ENCODE measurements around the gene SAMD4B.

The SAMD4B gene

GRCh38 chr19:39381910-39382611 lies 39.8 kb downstream of the SAMD4B start:
- no peak for DNase-seq
- in situ Hi-C loops (cut with HindIII; ENCODE audit: low pct_ligation_motif_present, low pct_unique_long_range_greater_than_20kb, low sequenced_read_pairs) = no loop called here

- in situ Hi-C loops (cut with HindIII; ENCODE audit: low pct_ligation_motif_present, low pct_unique_long_range_greater_than_20kb, low sequenced_read_pairs) = no loop called here
- no peak for DNase-seq
These were observed 41.0 kb downstream of the SAMD4B start for GRCh38 chr19:39382991-39383828.

- DNase-seq = no peak
- in situ Hi-C loops (cut with HindIII; ENCODE audit: low pct_ligation_motif_present, low pct_unique_long_range_greater_than_20kb, low sequenced_read_pairs) = no loop called here
These were observed 42.8 kb downstream of the SAMD4B start for GRCh38 chr19:39384839-39385568.

- in situ Hi-C loops (cut with HindIII; ENCODE audit: low pct_ligation_motif_present, low pct_unique_long_range_greater_than_20kb, low sequenced_read_pairs) = no loop called here
- DNase-seq = no peak
These were observed 43.6 kb downstream of the SAMD4B start for GRCh38 chr19:39385629-39386411.

GRCh38 chr19:39386557-39386956 lies 44.3 kb downstream of the SAMD4B start:
- DNase-seq = no peak

GRCh38 chr19:39388657-39389056 lies 46.4 kb downstream of the SAMD4B start:
- no peak for DNase-seq
- in situ Hi-C loops (cut with HindIII; ENCODE audit: low pct_ligation_motif_present, low pct_unique_long_range_greater_than_20kb, low sequenced_read_pairs) = no loop called here

More at GRCh38 chr19:39386557-39386956, 44.3 kb downstream of the SAMD4B start:
- in situ Hi-C loops (cut with HindIII; ENCODE audit: low pct_ligation_motif_present, low pct_unique_long_range_greater_than_20kb, low sequenced_read_pairs) = no loop called here

- in situ Hi-C loops (cut with HindIII; ENCODE audit: low pct_ligation_motif_present, low pct_unique_long_range_greater_than_20kb, low sequenced_read_pairs) = no loop called here
- DNase-seq = no peak
These were observed 47.6 kb downstream of the SAMD4B start for GRCh38 chr19:39389631-39390414.

- in situ Hi-C loops (cut with HindIII; ENCODE audit: low pct_ligation_motif_present, low pct_unique_long_range_greater_than_20kb, low sequenced_read_pairs) = no loop called here
- peak; percentile 50 for DNase-seq
These were observed 48.2 kb downstream of the SAMD4B start for GRCh38 chr19:39390451-39390750.

GRCh38 chr19:39390751-39391437 lies 48.7 kb downstream of the SAMD4B start, which contains the start of the genes MED29 and PAF1:
Gene MED29, plus strand, starts transcription at chr19:39391378. Its CDS starts 45 bp downstream, at chr19:39391423.
Gene PAF1, minus strand, starts transcription at chr19:39391106. Its CDS starts 242 bp downstream, at chr19:39390864.
- peak; percentile 98 for DNase-seq
- in situ Hi-C loops (cut with HindIII; ENCODE audit: low pct_ligation_motif_present, low pct_unique_long_range_greater_than_20kb, low sequenced_read_pairs) = no loop called here

GRCh38 chr19:39397360-39398296 lies 55.4 kb downstream of the SAMD4B start:
- peak; percentile 78 for DNase-seq
- in situ Hi-C loops (cut with HindIII; ENCODE audit: low pct_ligation_motif_present, low pct_unique_long_range_greater_than_20kb, low sequenced_read_pairs) = no loop called here

- peak; percentile 50 for DNase-seq
- in situ Hi-C loops (cut with HindIII; ENCODE audit: low pct_ligation_motif_present, low pct_unique_long_range_greater_than_20kb, low sequenced_read_pairs) = no loop called here
These were observed 56.2 kb downstream of the SAMD4B start for GRCh38 chr19:39398297-39398864.

GRCh38 chr19:39399668-39400050 lies 57.4 kb downstream of the SAMD4B start:
- in situ Hi-C loops (cut with HindIII; ENCODE audit: low pct_ligation_motif_present, low pct_unique_long_range_greater_than_20kb, low sequenced_read_pairs) = no loop called here
- DNase-seq = no peak

- no peak for DNase-seq
- in situ Hi-C loops (cut with HindIII; ENCODE audit: low pct_ligation_motif_present, low pct_unique_long_range_greater_than_20kb, low sequenced_read_pairs) = no loop called here
These were observed 57.8 kb downstream of the SAMD4B start for GRCh38 chr19:39400061-39400460.

- in situ Hi-C loops (cut with HindIII; ENCODE audit: low pct_ligation_motif_present, low pct_unique_long_range_greater_than_20kb, low sequenced_read_pairs) = no loop called here
- no peak for DNase-seq
These were observed 58.9 kb downstream of the SAMD4B start for GRCh38 chr19:39401070-39401548.

GRCh38 chr19:39401549-39402345 lies 59.5 kb downstream of the SAMD4B start:
- in situ Hi-C loops (cut with HindIII; ENCODE audit: low pct_ligation_motif_present, low pct_unique_long_range_greater_than_20kb, low sequenced_read_pairs) = no loop called here
- DNase-seq = peak; percentile 35

Measured in ACHN (cell line).